ENCODE results near the gene ARL8B.
A peak's percentile ranks its signal among the peaks of the same experiment; 100 is the strongest.
"Not testable (repeated sequence)": the region's sequence is repeated elsewhere in the genome, so short reads cannot be mapped to it uniquely, and the experiment has no call there.

ARL8B gene

DNA sequence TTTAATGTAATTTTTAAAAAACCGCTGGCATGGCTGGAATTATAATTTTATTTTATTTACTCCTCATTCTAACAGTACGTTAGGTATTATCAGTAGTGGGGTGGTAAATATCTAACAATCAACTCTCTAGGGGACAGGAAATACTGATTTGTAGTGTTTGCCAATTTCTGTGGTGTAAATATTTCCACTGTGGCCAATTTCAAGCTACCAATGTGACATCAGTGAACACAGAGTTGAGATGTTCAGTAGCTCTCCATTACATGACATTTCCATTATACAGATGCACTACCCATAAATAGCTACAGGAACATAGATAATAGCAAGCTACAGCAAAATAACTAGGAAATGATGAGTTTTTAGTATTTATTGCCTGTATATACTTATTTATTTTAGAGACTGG, 10.0 kb upstream of the ARL8B start:
- DNase-seq (ENCODE audit: low read depth) = no peak

- not testable (repeated sequence) for DNase-seq (ENCODE audit: low read depth)
These were observed 8.4 kb upstream of the ARL8B start for GRCh38 chr3:5113726-5114125.

DNA sequence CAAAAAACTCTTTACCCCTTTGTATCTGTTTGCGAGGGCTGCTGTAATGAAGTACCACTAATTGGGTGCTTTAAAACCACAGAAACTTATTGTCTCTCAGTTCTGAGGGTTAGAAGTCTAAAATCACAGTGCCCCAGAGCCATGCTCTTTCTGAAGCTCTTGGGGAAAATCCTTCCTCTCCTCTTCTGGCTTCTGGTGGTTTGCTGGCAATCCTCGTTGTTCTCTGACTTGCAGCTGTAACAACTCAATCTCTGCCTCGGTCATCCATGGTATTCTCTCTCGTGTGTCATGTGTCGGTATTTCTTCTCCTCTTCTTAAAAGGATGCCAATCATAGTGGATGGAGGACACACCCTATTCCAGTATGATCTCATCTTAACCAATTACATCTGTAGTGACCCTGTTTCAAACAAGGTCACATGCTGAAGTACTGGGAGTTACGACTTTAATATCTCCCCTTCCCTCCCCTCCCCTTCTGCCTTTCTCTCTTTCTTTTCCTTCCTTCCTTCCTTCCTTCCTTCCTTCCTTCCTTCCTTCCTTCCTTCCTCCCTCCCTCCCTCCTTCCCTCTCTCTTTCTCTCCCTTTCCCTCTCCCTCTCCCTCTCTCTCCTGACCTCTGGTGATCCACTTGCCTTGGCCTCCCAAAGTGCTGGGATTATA, 6.5 kb upstream of the ARL8B start:
- DNase-seq (ENCODE audit: low read depth) = no peak

- DNase-seq (ENCODE audit: low read depth) = no peak
These were observed 5.6 kb upstream of the ARL8B start for GRCh38 chr3:5116538-5116937.

- DNase-seq (ENCODE audit: low read depth) = no peak
These were observed 1.6 kb upstream of the ARL8B start for GRCh38 chr3:5120446-5120845.

DNA sequence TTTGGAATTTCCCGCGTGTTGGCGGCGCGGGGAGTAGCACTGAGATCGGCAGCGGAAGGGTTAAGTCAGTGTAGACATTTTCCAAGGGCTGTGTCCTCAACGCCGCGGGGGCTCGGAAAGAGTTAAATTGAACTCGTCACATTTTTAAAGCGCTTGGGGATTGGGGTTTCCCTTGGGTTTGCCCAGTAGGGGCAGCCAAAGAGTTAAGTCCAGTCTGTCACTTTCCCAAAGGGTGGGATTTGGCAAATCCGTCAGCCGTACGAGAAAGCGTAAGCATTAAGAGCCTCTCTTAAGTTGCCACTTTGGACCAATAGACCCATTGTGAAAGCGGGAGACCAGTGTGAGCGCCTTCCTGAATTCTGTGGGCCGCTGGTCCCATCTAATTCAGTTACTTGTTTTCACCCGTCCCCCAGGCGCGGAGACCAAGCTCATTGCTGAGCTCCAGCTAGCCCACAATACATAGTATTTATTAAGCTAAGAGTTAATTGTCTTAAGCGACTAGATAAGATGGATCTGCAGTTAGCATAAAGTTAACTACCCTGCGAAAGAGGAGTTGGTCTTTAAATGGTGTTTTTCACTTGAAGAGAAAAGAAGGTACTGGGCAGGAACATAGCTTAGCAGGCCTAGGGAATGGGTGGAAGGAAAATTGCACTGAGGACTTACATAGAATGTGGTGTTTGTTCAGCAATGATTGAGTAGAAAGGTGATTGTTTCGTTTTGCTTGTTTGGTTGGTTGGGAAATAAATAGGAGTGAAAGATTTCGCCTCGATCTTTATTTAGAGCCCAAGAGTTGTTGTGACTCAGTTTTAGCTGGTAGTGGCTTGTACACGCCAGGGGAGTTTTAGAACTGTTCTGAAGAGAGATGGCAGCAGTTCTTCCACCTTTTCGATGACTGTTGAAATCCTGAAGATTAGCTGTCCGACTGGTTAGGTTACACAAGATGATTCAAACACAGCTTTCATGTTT, 932 bp downstream of the ARL8B start:
- no peak for DNase-seq (ENCODE audit: low read depth)

DNA sequence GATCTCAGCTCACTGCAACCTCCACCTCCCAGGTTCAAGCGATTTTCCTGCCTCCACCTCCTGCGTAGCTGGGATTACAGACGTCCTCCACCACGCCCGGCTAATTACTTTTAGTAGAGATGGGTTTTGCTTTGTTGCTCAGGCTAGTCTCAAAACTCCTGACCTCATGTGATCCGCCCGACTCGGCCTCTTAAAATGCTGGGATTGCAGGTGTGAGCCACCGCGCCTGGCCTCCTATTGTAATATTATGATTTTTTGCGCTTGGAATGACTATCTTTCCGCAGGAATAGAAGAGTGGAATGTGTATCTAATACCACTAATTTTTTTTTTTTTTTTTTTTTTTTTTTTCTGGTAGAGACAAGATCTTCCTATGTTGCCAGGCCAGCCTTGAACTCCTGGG, 1.8 kb downstream of the ARL8B start:
- DNase-seq (ENCODE audit: low read depth) = no peak

DNA sequence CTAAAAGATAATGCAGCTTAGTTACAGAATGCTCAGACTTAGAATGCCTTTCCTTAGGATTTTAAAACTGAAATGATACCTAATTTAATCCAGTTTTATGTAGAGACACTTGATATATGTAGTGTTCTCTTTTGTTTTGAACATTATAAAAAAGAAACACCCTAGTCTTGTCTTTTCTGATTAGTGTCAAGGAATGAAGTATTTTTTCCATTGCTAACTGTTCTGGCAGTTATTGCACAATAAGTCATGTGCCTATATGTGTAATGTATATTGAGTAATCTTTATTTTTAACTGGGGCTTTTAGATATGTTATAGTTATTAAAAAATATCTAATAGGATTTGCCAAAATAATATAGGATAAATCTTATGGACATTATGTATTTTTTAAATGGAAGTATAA, 4.5 kb downstream of the ARL8B start:
- no peak for DNase-seq (ENCODE audit: low read depth)

- DNase-seq (ENCODE audit: low read depth) = no peak
These were observed 6.8 kb downstream of the ARL8B start for GRCh38 chr3:5128849-5129248.

GRCh38 chr3:5133239-5134018, 11.3 kb downstream of the ARL8B start:
- DNase-seq (ENCODE audit: low read depth) = no peak

GRCh38 chr3:5134019-5134391, 11.9 kb downstream of the ARL8B start:
- DNase-seq (ENCODE audit: low read depth) = no peak

DNA sequence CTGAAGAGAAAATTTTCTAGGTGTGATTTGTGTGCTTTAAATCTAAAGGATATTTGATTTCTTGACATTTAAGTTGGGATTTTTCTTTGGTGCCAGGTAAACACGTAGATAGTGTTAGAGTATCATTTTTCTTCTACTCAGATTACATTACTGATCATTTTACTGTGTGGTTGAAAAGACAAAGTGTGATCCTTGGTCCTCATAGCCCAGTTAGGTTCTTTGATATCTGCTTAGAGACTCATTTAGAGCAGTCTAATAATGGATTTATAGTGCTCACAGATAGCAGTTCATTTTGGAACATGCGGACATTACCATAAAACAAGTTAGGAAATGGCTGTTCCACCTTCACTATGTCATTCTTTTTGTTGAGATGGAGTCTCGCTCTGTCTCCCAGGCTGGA, 12.4 kb downstream of the ARL8B start:
- DNase-seq (ENCODE audit: low read depth) = no peak

GRCh38 chr3:5136211-5136918, 14.3 kb downstream of the ARL8B start:
- peak; percentile 14 for DNase-seq (ENCODE audit: low read depth)

DNA sequence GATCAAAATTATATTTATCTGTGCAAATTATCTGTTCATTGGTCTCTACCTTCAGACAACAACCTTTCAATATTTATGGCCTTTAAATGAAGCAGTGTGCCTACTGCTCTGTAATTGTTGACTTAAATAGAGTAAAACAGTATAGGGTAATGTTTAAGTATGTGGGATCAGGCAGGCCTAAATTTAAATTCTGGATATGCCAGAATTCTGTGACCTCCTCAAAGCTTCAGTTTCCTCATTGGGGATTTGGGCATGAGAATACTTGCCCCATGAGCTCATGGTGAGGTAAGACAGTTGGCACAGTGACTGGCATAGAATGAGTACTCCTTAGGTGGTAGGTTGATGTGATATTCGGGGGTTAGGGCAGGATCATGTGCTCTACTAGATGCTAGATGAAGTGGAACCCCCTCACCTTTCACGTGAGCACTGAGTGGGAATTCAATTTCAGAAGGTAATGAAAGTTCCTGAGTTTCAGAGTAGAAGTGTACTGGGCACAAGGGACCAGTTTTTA, 14.9 kb downstream of the ARL8B start:
- no peak for DNase-seq (ENCODE audit: low read depth)

- DNase-seq (ENCODE audit: low read depth) = no peak
These were observed 16.3 kb downstream of the ARL8B start for GRCh38 chr3:5138214-5138981.

DNA sequence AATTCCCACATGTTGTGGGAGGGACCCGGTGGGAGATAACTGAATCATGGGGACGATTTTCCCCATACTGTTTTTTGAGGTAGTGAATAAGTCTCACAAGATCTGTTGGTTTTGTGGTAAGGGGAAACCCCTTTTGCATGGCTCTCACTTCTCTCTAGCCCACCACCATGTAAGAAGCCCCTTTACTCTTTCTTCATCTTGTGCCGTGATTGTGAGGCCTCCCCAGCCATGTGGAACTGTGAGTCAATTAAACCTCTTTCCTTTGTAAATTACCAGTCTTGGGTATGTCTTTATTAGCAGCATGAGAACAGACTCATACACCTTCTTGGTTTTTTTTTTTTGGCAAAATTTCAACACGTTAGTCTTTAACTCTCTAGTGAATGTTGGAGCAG, 18.1 kb downstream of the ARL8B start:
- no peak for DNase-seq (ENCODE audit: low read depth)

DNA sequence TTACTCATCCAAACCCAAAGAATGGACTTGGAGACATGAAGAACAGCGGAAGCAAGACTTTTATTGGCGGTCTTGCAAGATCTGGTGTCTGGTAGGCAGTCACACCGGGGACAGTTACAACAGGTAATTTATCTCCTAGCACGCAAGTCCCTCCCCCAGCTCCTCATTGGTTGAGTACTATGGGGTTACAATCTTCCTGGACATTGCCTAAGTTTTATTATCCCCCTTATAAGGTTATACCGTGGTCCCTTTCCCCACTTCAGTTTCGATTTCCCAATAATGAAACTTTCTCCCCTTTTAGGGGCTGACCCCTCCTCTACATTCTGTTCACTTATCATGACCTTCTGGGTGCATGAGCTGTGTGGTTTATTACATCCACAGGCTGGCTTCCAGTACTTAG, 18.7 kb downstream of the ARL8B start:
- DNase-seq (ENCODE audit: low read depth) = no peak

DNA sequence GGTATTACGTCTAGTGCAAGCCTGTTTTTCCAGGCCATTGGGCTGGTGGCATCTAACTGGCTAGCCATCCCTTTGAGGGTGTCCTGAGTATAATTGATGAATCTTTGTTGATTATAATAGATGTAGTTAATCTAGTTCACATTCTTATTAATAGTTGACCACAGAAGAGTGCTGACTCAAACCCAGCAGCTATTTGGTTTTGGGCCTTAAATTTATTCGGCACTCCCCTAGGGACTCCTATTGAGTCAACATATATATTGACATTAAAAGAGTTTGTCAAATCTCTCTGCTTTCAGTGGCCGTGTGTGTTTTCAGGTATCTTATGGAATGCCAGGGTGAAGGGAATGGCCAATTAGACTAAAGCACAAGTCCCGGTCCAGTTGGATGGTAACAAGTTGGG, 19.7 kb downstream of the ARL8B start:
- no peak for DNase-seq (ENCODE audit: low read depth)

- DNase-seq (ENCODE audit: low read depth) = no peak
These were observed 21.4 kb downstream of the ARL8B start for GRCh38 chr3:5143464-5143863.

DNA sequence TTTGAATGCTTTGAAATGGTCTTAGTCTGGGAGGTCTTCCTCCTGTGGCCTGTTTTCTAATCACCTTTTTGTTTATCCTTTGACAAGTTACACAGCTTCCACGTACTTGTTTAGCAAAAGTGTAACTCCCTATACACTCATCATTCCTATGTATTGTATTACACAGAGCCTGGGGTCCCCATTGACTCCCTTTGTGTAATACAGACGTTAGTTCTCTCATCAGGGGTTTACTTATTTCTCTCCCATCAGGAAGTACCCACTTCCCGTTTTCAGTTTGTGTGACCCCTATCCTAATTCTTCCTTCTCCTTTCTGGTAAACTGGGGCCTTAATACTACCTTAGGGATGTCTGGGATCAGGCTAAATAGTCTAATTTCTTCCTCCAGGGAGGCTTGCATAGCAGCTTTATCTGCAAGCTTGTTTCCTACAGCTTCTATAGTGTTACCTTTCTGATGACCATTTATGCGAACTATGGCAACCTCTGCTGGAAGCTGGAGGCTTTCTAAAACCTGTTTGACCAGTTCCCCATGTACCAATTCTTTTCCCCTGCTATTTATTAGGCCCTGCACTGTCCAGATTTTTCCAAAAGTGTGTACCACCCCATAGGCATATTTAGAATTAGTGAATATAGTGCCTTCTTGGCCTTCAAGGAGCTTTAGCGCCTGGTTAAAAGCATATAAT, 22.4 kb downstream of the ARL8B start:
- DNase-seq (ENCODE audit: low read depth) = no peak

DNA sequence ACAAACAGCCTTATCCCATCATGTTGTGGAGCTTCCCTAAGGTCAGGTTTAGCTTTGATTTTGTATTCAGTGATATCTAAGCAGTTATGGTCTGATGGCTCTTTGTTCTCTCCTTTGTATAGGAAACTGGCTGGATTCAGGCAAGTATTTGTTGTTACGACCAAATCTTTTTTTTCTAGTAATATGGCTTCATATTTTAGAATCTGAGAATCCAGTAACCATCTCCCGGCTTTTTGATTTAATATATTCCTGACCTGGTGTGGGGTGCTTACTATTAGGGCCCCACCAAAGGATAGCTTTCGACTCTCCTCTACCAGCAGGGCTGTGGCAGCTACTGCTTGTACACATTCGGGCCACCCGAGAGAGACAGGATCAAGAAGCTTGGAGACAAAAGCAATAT, 23.0 kb downstream of the ARL8B start:
- no peak for DNase-seq (ENCODE audit: low read depth)
